Ovary (tissue), 9 donors: ENCODE measurements around the gene HPS6. TPM values are rescaled to one million over a fixed set of nuclear protein-coding genes. Genes with fewer than 3 reads are reported as not detected.
A peak's percentile ranks its signal among the peaks of the same experiment; 100 is the strongest.

Experiments used
- DNase-seq, 5 donors: peaks; one replicate each; pipeline ENCODE4 v3.0.0-alpha.2; 2019 to 2020
- H3K27ac ChIP-seq, 2 donors: fragments of 200-600 bp; one replicate each; pipeline versions ENCODE4 v1.5.1 to v1.8.0; 2019 to 2022
- H3K27me3 ChIP-seq: fragments of 200-600 bp; one replicate; pipeline ENCODE4 v1.8.0; 2022
- H3K36me3 ChIP-seq: fragments of 200-600 bp; sonication (generic); one replicate; pipeline ENCODE4 v1.5.1; 2019
- H3K4me1 ChIP-seq: one replicate; pipeline ENCODE4 v1.8.1; 2013; ENCODE audit warnings: mild to moderate bottlenecking, moderate library complexity; ENCODE audit not compliant: insufficient read depth
- H3K4me3 ChIP-seq: fragments of 200-600 bp; sonication (generic); one replicate; pipeline ENCODE4 v1.5.1; 2017
- H3K9me3 ChIP-seq, 2 donors: fragments of 200-600 bp in 1 of 2; sonication (generic) in 1 of 2; one replicate each; pipeline versions ENCODE4 v1.5.1 to v1.8.1; 2013 to 2019; ENCODE audit warnings: mild to moderate bottlenecking in 1 of 2, moderate library complexity in 1 of 2
- CTCF ChIP-seq, 3 donors: fragments of 450-650 bp in 2 of 3; fragments of 200-600 bp in 1 of 3; IDR thresholded peaks; one replicate each; pipeline versions ENCODE4 v1.5.1 to v1.8.0; 2016 to 2022; ENCODE audit warnings: antibody characterized with exemption in 3 of 3, mild to moderate bottlenecking in 1 of 3
- EP300 ChIP-seq: sonication (generic); formaldehyde crosslinking; IDR thresholded peaks from one replicate; pipeline ENCODE4 v1.6.1; 2017; ENCODE audit warnings: antibody characterized with exemption
- POLR2A ChIP-seq: fragments of 450-650 bp; IDR thresholded peaks from one replicate; pipeline ENCODE4 v1.6.1; 2017; ENCODE audit warnings: antibody characterized with exemption, mild to moderate bottlenecking, moderate library complexity
- WGBS, 3 donors: extraction: QIAGEN DNeasy Blood & Tissue Kit in 1 of 3; methylation state at CpG; one replicate each; pipeline versions ENCODE4 v1.1.5 to v1.1.7; 2013 to 2017; 5-methylcytosine and 5-hydroxymethylcytosine counted together
- intact Hi-C, 4 donors: fragments of 100-400 bp; cut with DNase I; formaldehyde crosslinking; loops; one replicate each; pipeline versions ENCODE4 v1.11.0 to v1.15.1; 2022 to 2023
- polyA plus RNA-seq, 2 donors: library from polyadenylated mRNA; stranded (reverse); fragments of 200-250 nt in 1 of 2; fragments of 350-450 nt in 1 of 2; fragmentation: Illumina TruSeq in 1 of 2; extraction: RNeasy Lipid Tissue Mini Kit (QIAGEN cat#74804) in 1 of 2; gene quantifications; one replicate each; pipeline ENCODE4 v1.2.3, GENCODE V29; 2013 to 2014
- total RNA-seq, 7 donors: library from RNA; depleted of rRNA in 2 of 7; stranded (reverse); fragments of >200 nt in 2 of 7; fragmentation: NEBNext Ultra II Directional in 3 of 7; extraction: Animal tissue kit (Norgen Biotek cat#: 25700) in 3 of 7; gene quantifications; one replicate each; pipeline versions ENCODE4 v1.1.0 to v1.2.4, GENCODE V29; 2016 to 2023
- donor health status: DM: no; HTN: no; CAD: no; lungs with moderate emphysema.
- donor health status: DM: no; HTN: no; CAD: no.
- donor health status: Bipolar disorder and iron deficiency.
- donor health status: DM: yes; HTN: yes; CAD: no.
- donor health status: DM: no; HTN: no; CAD: no.
- donor health status: DM: yes; HTN: yes; CAD: no.

The HPS6 gene
- total and polyA plus RNA-seq, 9 donors = 2.6 to 20.9 (median 15.3) TPM

- H3K27ac ChIP-seq = peak overlapping the region; percentile 77 to 86
- no peaks in the 10 kb centered on the region for H3K27me3 ChIP-seq
- TF ChIP-seq POLR2A (no peak), CTCF (IDR thresholded peaks at IDR 0.05) (no peak), EP300 (no peak)
- peaks cover 7% of the 10 kb centered on the region for H3K4me1 ChIP-seq
- peak in 1 of 5 donors; percentile 33 for DNase-seq
- peak overlapping the region; percentile 83 for H3K4me3 ChIP-seq
- H3K9me3 ChIP-seq = no peaks in the 10 kb centered on the region
- WGBS, 3 donors = 72 to 80% (median 76%) methylated on average over 15 to 16 of the region's 16 CpGs
- intact Hi-C loops = loop anchor here in 2 of 4 donors (5.0 to 10.0 kb wide), 2 partner anchors 48 to 51 kb away; no protein-coding TSS in a partner anchor
- no peaks in the 10 kb centered on the region for H3K36me3 ChIP-seq
Observed at GRCh38 chr10:102066399-102067088, 1.4 kb downstream of the HPS6 start.

- DNase-seq = no peak
- H3K4me3 ChIP-seq = no peak overlapping the region
Observed at GRCh38 chr10:102067091-102067916, 2.2 kb downstream of the HPS6 start.

GRCh38 chr10:102068216-102068615 is 3.1 kb downstream of the HPS6 start:
- no peak overlapping the region for H3K4me3 ChIP-seq
- no peak overlapping the region for H3K27ac ChIP-seq
- WGBS, 3 donors = 0 to 18% (median 16%) methylated on average over 1 of the region's 1 CpG
- H3K4me1 ChIP-seq = peaks cover 7% of the 10 kb centered on the region
- TF ChIP-seq POLR2A (no peak), CTCF (IDR thresholded peaks at IDR 0.05) (no peak), EP300 (no peak)
- H3K36me3 ChIP-seq = no peaks in the 10 kb centered on the region
- peak; percentile 43 to 64 (median 52) for DNase-seq
- intact Hi-C loops = loop anchor here in 2 of 4 donors (5.0 to 10.0 kb wide), 2 partner anchors 47 to 49 kb away; no protein-coding TSS in a partner anchor
- H3K27me3 ChIP-seq = no peaks in the 10 kb centered on the region
- no peaks in the 10 kb centered on the region for H3K9me3 ChIP-seq

More at GRCh38 chr10:102067091-102067916, 2.2 kb downstream of the HPS6 start:
- H3K4me1 ChIP-seq = peaks cover 7% of the 10 kb centered on the region
- WGBS, 3 donors = 78 to 84% (median 81%) methylated on average over 13 to 18 of the region's 18 CpGs
- no peak for TF ChIP-seq EP300
- no peak for TF ChIP-seq POLR2A
- no peak for TF ChIP-seq CTCF (IDR thresholded peaks at IDR 0.05)
- no peaks in the 10 kb centered on the region for H3K9me3 ChIP-seq
- H3K27me3 ChIP-seq = no peaks in the 10 kb centered on the region
- intact Hi-C loops = loop anchor here in 2 of 4 donors (5.0 to 10.0 kb wide), 2 partner anchors 47 to 50 kb away; no protein-coding TSS in a partner anchor
- no peaks in the 10 kb centered on the region for H3K36me3 ChIP-seq
- no peak overlapping the region for H3K27ac ChIP-seq

GRCh38 chr10:102069071-102069470 is 3.9 kb downstream of the HPS6 start:
- H3K9me3 ChIP-seq = no peaks in the 10 kb centered on the region
- H3K4me1 ChIP-seq = peaks cover 7% of the 10 kb centered on the region
- H3K27ac ChIP-seq = no peak overlapping the region
- H3K27me3 ChIP-seq = no peaks in the 10 kb centered on the region
- intact Hi-C loops = loop anchor here in 2 of 4 donors (5.0 to 10.0 kb wide), 2 partner anchors 46 to 48 kb away; no protein-coding TSS in a partner anchor
- no peaks in the 10 kb centered on the region for H3K36me3 ChIP-seq
- no peak overlapping the region for H3K4me3 ChIP-seq
- DNase-seq = no peak
- no peak for TF ChIP-seq CTCF (IDR thresholded peaks at IDR 0.05)
- TF ChIP-seq EP300 = no peak
- TF ChIP-seq POLR2A = no peak
